NK-92 treated with Interleukin-12 subunit alpha and Interleukin-12 subunit beta, amount 100 ng/mL, for 24 hours (cell line): ENCODE results near the gene PEX16.

Experiments used
- DNase-seq: peaks from one replicate; lab custom pipeline; 2025; lab: John Stamatoyannopoulos, UW

Gene PEX16

DNA sequence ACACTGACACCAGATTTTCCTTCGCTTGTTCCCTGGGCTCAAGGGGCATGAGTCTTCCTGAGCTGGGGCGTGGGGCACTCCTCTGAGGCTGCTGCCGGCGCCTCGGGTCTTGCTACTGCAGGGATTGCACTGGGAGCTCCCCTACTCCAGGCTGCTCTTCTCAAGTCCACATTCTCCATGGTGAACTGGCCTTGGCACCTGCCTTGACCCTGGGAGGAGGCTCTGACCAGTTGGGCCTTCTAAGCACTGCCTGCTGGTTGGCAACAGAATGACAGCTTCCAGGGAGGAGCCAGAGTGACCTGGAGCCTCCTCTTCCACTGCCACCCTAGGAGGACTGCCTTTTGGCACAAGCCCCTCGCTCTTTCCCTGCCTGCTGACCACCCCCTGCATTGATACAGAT, 20.1 kb downstream of the PEX16 start:
- DNase-seq = no peak

DNA sequence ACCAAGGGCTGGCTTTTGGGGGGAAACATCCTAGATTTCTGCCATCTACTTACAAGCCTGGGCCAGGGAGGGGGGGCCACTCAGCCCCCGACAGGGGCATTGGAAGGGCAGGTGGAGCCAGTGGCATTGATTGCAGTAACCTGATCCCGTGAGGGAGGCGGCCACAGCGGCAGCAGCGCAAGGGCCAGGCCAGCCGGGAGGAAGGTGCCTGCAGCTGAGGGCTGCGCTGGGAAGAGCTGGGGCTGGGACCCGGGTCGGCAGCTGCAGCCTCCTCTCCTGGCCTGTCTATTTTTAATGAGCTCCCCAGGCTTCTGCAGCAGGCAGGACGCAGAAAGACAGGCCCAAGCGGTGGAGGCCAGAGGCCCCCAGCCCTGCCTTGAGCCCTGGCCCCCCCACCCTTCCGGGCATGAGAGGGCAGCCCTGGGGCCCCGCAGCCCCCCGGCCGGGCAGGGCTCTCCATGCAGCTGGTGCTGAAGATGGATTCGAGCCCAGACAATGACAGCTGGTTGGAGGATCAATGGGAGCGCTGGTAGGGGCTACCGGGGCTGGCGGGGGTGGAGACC, 21.2 kb downstream of the PEX16 start:
- DNase-seq = no peak

DNA sequence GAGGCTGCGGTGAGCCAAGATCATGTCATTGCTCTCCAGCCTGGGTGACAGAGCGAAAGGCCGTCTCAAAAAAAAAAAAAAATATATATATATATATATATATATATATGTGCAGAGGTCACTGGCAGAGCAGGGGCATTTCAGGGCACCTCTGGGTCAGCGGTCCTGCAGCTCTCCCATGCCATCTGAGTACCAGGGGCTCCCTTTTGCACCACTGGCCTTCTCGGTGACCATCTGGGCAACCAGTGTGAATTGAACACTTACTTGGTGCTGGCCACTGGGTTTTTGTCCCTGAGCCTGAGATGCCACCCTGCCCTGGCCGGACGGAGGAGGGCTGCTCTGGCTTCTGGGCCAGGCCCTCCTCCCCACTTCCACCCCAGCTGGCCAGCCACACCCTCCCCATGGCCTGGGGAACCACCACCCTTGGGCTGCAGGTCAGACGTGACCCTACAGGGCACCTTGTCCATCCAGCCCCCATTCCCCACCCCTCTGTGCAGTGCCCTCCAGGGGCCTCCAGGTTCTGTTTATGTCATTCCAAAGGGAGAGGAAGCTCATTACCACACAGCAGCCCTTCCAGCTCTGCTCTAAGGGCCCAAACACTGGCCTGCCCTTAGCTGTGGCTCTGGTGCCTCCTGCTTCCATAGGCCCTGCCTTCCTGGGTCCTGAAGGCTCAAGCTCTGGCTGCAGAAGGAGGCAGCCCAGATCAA, 22.0 kb downstream of the PEX16 start:
- DNase-seq = no peak

DNA sequence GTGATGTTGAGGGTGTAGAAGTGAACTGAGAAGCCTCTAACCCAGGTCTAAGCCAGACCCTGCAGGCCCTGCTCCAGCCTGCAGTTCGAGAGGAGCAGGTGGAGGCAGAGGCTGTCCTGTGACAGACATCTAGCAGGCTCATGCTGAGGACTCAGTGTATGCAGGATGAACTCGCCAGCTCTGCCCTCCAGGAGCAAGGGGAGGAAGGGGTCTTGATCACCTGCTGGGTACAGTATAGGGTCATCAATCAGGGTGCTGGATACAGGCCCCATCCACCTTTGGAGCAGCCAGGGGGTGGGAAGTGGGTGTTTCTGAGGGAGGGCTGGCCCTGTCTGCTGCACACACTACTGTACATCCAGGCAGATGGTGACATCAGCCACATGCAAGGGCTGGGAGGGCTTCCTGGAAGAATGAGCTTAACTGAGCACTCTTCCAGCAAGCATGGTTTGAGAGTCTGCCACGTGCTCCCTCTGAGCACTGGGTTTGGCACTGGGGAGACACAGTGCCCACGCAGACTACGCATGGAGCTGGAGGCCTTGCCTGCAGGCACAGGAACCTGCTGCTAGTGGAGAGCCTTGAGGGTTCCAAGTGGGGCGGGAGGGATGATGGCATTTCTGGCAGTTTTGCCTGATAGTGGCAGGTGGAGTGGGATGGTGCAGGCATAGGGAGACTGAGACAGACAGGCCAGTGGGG, 23.0 kb downstream of the PEX16 start:
- no peak for DNase-seq

DNA sequence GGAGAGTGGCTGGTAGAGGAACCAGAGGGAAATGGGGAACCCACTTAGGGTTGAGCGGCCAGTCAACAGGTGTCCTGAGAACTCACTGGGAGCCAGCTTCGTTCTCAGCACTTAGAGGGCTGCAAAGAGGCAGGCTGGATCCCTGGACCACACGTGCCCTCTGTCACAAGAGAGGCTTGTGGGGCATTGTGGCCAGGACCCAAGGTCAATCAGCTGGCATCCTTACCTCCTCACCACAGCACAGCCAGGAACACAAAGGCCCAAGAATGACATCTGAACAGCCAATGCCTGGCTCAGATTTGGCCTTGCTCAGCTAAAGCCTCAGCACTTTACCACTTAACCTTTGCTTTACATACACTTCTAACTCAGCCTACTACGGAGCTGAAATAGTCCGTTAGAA, 24.8 kb downstream of the PEX16 start:
- no peak for DNase-seq

DNA sequence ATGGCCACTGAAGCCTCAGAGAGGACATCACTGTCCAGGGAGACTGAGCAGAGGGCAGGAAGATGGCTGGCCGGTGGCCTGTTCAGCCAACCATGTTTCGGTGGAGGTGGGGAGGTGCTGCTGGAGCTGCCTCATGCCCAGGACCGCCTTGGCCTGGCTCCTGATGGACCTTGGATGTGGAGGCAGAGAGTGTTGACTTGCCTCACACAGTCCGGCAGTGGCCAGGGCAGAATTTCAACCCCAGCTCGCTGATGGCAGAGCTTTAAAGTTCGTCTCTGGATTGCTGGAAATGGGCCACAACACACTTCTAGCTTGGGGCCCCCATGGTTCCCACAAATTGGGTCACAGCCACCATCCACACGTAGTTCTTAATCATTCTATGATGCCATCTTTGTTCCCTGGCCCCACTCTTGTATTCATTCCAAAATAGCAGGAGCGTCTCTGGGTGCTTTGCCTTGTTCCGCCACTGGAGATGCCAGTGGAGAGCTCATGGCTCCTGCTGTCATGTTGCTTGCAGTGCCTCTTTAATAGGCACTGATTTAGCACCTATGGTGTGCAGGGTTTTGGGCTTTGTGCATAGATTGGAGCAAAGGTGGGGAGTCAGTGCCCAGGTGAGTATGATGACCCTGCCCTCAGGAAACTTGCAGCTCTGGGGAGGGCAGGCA, 26.7 kb downstream of the PEX16 start:
- no peak for DNase-seq

DNA sequence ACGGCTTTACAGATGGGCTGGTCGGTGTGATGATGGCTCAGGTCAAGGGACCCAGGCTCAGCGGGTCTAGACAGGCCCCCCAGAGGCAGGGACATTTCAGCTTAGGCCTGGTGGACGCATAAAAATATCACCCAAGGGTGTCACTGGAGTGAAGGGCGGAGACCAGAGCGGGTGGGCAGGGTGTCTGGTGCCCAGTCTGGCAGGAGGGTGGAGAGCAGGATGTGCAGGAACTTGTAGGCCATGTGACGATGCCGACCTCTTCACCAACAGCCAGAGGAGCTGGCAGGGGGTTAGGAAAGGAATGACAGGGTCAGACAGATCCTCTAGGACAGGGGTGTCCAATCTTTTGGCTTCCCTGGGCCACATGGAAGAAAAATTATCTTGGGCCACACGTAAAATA, 27.7 kb downstream of the PEX16 start:
- no peak for DNase-seq

DNA sequence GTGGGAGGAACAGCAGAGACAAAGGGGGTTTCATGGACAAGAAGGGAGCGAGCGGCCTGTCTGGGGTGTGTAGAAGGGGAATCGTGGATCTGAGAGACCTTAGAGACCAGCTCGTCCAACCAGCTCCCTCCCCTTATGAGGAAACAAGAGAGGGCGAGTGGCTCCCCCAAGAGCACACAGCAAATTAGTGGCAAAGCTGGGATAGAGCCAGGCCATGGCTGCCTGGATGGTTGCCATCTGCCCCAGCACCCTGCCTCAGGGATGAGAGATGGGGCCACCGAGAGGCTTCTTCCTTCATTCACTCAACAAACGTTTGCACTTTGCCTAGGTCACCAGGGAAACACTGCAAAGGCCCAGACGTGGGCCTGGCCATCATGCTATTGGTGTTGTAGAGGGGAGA, 28.1 kb downstream of the PEX16 start:
- DNase-seq = no peak

DNA sequence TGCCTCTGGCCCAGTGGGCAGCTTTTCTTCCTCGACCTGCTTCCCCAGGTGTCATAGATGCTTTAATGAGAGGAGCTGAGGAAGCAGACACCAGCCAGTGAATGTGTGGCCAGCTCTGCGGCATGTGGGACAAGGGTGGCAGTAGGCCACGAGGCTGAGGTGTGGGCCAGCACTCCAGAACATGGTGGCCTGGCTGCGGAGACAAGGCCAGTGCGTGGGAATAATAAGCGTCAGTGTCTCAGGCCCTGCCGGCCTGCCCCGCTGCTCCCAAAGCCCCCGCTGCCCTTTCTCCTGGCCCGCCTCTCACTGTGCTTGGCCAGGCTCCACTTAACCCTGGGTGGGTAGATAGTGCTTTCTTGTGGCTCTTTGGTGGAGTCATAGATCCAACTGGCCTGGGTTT, 30.1 kb downstream of the PEX16 start:
- DNase-seq = no peak

DNA sequence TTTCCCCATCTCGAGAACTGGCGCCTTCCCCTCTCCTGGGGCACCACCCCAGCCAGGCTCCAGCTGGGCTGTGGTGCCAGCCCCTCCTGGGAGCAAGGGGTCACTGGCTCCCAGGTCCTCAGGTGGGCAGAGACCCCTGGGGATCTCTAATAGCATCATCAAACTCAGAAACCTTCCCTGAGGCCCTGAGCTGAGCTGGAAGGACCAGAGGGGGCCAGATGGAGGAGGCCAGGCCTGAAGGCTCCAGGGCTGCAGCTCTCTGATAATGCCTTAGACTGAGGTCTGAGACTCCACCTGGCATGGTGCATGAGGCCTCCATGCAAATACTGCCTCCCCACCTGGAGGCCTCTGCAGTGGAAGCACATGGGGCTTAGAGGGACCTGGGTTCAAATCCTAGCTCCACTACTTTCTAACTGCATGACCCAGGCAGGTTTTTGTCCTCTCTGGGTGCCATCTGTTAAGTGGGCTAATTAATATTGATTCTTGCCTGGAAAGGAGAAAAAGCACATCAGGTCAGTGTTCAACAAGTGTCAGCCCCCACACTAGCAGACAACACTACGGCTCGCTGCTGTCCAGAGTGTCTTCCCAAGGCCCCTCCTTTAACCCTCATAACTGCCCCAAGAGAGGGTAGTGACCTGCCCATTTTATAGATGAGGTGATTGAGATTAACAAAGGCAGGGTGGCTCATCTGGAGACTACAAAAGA, 30.7 kb downstream of the PEX16 start:
- DNase-seq = no peak

DNA sequence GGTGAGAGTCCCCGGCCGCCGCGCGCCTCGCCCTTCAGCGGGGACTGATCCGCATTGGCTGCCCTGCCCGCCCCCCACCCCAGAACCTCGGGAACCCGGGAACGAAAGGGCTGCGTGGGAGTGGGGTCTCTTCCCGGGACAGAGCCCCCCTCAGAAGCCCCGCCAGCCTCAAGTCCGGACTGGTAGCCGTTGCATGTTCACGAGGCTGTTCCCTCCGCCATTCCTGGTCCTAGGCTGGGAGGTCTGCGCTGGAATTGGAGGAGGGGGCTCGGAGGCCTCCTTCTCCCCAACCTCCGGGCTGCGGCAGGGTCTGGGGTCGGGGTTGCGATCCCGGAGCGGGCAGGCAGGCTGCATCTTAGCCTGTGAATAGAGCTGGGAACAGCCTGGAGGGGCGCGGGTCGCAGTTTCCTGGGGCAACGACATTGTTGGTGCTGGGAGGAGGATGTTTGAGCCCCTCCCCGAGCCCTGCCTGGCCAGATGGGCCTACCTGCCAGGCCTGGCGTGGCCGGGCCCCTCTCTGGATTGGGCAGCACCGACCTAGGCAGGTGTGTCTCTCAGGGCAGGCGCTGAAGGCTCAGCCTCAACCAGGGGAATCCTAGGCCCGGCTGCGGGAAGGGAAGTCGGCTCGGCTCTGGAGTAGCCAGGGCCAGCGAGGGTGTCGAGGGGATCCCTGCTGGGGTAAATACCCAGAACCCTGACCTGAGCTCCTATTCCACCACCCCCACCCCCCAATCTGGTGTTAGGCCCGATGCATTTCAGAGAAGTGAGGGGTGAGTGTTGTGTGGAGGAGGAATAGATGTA, 31.6 kb downstream of the PEX16 start:
- no peak for DNase-seq

DNA sequence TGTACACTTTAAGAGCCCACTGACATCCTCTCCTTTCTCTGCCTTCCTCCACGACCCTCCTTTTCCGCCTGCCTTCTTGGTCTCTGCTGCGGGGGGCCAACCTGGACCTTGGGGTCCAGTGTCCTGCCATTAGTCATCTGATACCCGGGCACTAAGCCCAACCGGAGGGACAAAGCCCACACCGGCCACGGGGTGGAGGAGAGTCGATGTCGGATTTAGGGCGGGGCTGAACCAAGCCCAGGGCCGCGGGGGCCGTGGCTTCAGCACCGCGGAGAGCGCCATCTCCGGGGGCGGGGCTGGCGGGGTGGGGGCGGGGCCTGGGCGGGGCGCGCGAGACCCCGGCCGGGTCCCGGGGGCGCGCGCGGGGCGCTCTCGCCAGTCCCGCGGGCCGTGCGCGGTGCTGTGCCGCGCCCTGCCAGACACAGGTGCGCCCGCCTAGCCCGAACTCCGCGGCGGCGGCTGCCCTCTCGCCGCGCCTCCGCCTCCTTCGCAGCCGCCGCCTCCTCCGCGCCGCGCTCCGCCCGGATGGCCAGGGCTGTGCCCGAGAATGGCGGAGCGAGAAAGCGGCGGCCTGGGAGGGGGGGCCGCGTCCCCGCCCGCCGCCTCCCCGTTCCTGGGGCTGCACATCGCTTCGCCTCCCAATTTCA, 32.3 kb downstream of the PEX16 start, which contains the start of gene MAPK8IP1:
MAPK8IP1 (plus strand) TSS at position 378 of the 647 bp plus-strand sequence; CDS start at position 548, 170 bp downstream.
- DNase-seq = no peak

DNA sequence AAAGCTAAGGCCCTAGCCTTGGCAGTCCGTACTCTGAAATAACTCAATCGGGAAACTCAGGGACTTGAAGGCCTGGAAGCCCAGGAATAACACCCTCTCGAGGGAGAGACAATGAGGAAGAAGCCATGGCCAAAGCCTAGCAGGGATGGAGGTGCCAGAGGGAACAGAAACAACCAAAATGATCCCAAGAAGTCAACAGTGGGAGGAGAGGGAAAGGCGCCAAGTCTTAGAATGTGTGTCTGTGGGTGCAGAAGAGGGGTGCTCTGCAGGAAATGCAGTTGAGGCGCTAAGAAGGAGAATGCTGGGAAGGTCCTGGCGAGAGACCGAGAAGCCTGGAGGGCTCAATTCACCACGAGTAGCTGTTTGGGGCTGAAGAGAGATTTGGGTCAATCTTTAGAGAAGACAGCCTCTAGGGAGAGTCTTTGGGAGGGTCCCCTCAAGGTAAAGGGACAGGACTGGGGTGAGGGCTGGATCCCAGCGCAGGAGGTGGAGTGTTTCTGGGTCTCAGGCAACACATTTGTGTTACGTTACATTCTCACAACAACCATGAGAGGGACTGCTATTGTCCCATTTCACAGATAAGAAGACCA, 33.0 kb downstream of the PEX16 start:
- no peak for DNase-seq

DNA sequence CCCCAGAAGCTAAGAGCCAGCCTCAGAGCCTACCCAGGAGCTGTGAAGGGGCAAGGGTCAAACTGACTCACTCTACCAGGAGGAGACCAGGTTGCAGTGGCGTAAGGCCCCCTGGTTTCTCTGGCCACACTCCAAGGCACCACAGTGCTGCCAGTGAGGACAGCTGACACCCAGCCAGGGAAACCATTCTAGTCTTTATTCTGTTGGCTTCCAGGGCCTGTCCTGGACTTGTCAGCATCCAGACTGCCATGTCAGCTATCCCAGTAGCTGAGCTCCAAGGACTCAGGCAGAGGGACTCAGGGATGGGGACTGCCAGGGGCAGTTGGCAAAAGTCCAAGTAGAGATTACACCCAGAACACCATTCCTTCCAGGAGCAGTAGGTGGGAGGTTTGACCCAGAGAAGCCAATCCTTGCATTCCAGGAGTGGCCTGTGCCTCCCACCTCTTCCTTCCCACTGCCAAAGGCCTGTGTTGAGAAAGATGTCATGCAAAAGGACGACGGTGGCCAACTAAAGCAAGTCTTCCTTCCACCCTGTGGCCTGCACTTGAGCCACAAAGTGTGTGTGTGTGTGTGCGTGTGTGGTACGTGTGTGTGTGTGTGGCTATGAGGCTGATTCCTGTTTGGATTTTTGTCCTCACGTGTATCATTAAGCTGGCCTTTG, 35.8 kb downstream of the PEX16 start:
- no peak for DNase-seq

DNA sequence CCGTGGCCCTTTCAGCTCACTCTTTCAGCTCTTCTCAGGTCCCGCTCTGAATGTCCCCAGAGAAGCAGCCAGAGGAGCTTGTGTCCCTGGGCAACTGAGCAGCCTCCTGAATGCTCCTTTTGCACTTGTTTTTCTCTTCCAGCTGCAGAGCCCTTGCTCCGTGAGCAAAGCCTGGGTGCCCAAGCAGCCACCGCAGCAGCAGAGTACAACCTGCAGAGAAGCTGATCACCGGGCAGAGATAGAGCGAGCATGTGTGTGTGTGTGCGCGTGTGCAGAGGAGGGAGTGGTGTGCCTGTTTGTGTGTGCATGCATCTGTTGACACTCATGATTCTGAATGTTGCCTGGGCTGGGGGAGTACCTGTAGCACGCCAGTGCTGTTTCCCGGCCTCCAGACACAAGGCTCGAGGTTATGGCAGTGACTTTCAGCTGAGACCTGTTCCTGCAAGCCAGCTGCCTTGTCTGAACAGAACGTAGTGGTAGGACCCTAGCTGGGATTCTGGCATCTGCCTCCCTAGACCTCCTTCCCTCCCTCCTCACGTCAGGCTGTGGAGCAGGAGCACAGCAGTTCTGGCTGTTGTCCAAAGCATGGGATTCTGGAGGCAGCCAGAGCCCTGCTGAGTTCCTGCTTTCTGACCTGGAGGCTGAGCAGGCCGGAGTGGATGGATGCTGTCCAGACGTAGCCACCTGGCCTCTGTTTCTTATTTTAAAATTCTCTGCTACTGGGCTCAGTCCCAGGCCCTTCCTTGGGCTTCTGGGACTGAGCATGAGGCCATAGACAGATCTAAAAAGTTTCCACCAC, 36.7 kb downstream of the PEX16 start:
- DNase-seq = no peak

DNA sequence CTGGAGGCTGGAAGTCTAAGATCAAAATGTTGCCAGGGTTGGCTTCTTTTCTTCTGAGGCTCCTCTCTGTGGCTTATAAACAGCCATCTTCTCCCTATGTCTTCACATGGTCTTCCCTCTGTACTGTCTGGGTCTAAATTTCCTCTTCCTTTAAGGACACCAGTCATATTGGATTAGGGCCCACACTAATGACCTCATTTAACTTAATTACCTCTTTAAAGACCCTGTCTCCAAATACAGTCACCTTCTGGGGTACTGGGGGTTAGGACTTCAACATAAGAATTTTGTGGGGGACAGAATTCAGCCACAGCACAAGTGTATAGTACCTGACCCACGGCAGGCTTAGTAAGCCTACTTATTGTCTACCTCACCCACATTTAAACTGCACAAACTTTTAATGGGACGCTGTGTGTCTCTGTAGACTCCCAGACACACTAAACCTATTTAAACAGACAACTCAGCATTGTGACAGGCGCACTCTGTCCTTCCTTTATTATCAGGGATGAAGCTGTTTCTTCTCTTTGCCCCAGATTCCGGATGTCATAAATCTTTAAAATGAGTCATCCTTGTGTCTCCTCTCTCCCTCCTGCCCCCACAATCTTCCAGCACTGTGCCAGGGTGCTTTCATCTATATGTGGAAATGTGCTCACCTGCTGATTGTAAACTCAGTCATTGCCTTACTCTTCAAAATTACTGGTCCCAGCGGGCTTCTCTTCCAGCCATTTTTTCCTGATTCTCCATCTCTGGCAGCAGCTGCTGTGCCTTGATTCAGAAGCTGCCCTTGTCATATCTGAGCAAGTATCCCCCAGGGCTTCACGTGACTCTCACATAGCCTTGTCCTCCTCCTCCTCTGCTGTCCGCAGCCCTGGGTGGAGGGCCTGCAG, 37.6 kb downstream of the PEX16 start:
- no peak for DNase-seq

DNA sequence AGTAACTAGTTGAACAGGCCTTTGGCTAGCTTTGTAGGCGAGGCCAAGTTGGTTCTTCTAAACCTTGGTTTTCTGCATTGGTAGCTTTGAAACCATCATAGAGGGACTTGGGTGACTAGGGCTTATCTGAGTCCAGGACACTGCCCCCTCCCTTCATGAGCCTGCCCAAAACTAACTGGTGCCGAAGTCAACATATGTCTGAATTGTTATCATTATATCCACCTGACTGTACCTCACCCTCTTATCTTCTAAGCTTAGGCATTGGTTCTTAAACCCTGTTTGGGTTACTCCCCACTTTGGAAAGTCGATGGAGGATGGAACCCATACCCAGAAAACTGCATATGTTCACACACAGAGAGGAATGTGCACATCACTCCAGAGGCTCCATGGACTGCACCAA, 39.8 kb downstream of the PEX16 start:
- DNase-seq = no peak

DNA sequence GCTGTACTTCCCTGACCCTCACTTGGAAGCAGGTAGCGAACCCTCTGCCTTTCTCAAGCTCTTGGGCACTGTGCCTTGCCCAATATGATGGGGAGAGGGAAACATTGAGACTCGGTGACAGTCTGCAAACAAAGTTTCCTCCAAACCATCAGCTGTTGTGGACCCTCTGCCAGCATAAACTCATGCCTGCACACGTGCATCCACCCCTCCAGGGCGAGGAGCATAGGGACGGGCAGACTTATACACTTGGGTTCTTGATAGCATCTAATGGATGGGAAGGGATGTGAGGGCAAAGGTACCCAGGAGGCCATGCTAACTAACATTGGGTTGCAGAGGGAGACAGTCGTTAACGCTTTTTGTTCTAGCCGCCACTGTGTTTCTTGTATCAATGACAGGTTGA, 40.5 kb downstream of the PEX16 start:
- no peak for DNase-seq
